Measurements from ENCODE around the gene CSF3R. TPM values are rescaled to one million over a fixed set of nuclear protein-coding genes. Genes with fewer than 3 reads are reported as not detected.
A peak's percentile ranks its signal among the peaks of the same experiment; 100 is the strongest.

CSF3R gene
- 1 to 10 TPM; 2.7 to 4.3 (median 3.2) TPM for polyA plus RNA-seq (ENCODE audit: insufficient read length in 4 of 4)

DNA sequence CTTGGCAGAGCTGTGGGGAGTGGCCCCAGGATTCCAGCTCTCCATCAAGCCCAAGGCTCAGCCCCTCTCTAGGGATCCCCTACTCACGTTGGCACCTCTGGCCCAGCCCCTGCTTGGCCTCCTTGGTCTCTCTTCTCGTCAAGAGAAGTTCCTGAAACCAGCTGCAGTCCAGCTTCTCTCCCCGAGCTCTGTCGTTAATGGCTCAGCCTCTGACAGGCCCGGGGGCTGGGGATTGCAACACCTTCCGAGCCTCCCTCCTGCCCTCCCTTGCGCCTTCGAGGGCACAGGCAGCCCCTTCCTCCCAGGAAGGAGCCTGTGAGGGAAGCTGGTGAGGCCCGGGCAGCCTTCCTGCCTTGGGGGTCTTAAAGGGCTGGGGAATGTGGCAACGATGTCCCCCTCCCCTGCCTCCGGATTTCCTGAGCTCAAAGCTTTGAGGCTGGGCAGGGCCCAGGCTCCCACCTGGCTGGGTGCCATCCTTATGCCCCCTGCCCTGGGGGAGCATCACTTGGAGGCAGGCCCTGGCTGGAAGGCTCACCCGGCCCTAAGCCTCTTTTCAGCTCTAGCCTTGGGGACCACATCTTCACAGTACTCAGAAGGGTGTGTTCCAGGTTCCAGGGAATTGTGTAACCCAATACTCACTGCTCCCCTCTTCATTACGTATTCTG lies at the start of gene CSF3R:
CSF3R (minus strand) TSS at position 190 of the 665 bp plus-strand sequence. CDS start 3,417 bp downstream, outside the sequence.
- DNase-seq (ENCODE audit: low read depth in 4 of 4, low spot score in 3 of 4) = no peak

DNA sequence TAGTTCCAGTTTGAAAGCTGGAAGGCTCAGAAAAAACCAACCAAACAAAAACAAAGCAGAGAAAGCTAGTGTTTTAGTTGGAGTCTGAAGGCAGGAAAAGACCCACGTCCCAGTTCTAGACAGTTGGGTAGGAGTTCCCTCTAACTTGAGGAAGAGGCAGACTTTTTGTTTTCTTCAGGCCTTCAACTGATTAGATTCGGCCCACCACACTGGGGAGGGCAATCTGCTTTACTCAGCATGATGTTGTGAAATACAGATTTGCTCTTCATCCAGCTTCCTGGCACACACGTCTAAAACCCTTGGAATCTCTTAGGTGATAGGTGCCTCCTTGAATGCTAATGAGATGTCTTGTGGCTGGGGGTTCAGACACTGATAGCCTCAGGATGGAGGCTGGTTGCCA lies 49.1 kb upstream of the CSF3R start:
- DNase-seq (ENCODE audit: low read depth in 4 of 4, low spot score in 3 of 4) = no peak

DNA sequence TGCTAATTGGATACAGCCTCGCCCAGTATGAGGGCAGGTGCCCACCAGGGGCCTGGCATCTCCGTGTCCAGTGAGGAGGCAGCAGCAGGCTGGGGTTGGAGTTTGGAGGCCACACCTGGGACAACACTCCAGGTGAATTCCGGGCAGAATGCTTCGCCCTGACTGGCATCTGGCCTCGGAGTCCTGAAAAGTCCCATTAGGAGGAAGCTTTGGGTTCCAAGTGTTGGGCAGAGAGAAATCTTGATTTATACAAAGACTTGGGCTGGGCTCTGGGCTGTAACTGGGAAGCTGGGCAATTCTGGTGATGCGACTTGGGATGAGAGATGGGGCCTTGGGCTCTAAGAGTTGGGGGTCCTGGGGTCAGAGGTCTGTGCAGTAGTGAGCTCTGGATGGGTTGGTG lies 48.1 kb upstream of the CSF3R start:
- no peak for DNase-seq (ENCODE audit: low read depth in 4 of 4, low spot score in 3 of 4)

DNA sequence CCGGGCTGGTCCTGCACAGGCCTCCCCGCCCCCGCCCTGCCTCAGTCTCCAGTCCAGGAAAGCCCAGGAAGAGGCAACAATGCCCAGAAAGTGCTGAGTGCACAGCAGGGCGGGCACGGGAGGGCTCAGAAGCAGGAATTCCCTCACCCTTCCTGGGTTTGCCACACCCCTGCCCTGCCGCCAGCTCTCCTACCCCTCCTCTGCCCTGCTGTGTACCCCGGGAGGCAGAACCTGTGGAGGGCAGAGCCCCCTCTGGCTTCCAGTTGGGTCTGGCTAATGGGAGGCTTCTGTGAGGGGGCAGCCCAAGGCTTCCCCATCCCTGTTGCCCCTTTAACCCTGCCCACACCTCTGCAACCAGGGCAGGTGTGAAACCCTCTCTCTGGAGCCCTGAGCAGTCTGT lies 47.5 kb upstream of the CSF3R start:
- DNase-seq (ENCODE audit: low read depth in 4 of 4, low spot score in 3 of 4) = no peak

DNA sequence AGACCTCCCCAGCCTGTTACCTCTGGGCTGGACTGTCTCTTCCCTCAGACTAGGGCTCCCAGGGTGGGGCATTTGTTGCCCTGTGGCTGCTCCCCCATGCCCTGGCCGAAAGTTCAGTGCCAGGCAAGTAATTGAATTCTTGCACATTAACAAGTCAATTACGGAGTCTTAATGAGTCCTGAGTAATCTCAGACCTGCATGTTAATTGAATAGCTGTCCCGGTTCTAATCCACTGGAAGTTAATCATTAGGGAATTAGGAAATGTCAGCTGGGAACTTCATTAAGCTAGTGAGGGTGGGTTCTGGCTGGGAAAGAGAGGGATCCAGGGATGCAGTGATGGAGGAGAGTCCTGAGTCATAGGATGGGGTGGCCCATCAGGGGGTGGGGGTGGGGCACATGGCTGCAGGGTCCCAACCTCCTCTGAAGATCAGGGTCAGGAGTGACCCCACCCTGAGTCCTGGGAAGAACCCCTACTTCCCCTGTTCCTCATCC lies 47.1 kb upstream of the CSF3R start:
- no peak for DNase-seq (ENCODE audit: low read depth in 4 of 4, low spot score in 3 of 4)

DNA sequence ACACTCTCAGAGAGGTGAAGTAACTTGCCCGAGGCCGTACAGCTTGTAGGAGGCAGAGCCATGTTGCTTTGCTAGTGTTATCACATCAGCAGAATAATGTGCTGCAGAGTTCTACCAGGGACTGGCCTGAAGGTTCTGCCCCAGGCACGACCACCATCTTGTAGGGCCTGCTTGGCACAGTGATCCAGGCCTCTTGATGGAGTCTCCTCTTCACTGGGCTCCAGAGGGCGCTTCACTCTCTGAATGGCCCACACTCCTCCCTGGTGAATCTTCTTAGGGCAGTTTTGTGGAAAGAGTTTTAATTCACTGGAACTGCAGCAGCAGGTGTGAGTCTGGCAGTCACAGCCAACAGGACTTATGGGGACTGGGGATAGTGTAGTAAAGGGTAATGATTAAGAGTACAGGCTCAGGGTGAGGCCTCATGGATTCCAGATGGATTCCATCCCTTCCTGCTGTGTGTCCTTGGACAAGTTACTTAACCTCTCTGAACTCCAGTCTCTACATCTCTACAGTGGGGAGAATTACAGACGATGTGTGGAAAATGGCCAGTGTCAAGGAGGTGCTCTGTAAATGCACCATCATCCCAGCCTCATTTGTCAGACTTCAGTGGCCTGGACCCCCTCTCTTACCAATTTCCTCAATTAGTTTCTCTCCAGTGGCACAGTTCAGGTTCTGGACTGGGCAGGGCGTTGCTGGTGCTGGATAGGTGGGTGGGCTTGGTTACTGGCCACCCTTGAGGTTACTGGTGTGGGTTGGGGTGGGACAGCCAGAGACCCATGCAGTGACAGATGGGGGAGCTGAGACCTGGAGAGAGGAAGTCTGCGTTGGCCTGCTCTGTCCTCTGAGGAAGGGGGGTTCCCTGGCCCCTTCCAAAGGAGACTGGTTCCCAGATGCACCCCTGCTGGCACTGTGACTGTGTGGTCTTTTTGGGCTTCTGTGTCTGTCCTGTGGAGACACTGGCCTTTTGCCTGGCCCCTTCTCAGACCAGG lies 45.9 kb upstream of the CSF3R start:
- DNase-seq (ENCODE audit: low read depth in 4 of 4, low spot score in 3 of 4) = no peak

DNA sequence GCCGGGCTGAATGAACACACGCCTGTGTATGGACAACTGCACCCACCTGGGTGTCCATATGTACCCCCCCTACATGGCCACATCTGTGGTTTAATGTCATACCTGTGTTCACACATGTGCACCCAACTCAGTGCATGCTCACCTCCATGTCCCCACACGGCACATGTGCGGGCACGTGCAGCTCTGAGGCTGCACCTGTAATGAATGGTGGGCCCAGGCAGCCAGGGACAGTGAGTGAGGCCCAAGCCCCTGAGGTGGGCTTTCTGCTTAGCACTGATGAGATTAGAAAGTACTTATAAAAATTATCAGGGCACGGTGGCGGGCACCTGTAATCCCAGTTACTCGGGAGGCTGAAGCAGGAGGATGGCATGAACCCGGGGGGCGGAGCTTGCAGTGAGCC lies 42.5 kb upstream of the CSF3R start:
- no peak for DNase-seq (ENCODE audit: low read depth in 4 of 4, low spot score in 3 of 4)

DNA sequence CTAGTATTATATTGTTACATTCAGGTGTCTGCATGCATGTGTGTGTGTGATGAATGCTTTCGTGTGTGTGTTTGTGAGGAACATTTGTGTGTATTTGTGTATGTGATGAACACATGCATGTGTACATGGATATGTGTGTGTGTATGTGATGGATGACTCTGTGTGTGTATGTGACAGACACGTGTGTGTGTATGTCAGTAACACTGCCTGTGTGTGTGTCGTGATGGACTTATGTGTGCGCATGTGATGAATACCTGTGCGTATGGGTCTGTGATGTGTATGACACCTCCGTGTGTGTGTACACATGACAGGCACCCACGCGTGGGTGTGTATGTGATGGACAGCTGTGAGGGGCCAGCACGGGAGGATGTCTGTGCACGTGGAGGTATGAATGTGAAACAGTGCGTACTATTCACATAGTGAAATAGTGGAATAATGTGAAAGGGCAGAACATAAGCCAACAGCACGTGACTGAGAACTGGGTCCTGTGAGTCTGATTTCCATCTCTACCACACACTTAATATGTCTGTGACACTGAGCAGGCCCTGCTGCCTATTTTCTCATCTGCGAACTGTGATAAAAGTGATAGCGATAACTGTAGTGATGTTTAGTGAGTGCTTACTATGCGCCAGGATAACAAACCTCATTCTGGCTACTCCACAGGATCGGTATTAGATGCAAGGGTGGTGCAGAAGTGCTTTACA lies 41.8 kb upstream of the CSF3R start:
- DNase-seq (ENCODE audit: low read depth in 4 of 4, low spot score in 3 of 4) = no peak

DNA sequence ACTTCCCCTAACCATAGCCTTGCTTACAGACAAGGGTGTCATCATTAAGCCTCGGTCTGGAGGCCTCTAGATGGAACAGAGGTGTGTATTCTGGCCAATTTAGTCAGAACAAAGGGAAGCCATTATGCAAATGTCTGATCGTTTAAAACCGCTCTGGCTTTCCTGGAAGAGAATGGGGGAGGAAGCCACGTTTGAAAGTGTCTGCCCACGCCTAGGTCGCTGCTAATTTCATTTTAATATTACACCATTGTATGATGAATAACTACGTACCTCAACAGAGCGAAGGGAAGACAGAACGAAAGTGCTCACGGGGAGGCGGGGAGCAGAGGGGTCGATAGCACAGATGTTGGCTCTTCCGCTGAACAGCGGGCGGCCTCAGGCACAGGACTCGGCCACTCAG lies 41.1 kb upstream of the CSF3R start:
- no peak for DNase-seq (ENCODE audit: low read depth in 4 of 4, low spot score in 3 of 4)

DNA sequence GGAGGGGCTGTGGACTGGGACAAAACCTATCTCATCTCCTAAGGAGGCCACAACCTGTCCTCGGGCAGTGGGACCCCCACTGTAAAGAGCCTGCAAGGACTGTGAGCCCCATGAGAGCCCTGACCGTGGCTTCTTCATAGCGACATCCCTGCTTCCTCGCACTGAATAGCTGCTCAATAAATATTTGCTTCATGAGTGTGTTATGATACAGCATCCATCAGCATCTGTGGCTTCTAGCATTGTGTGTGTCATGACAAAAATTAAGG lies 40.5 kb upstream of the CSF3R start:
- DNase-seq (ENCODE audit: low read depth in 4 of 4, low spot score in 3 of 4) = no peak

DNA sequence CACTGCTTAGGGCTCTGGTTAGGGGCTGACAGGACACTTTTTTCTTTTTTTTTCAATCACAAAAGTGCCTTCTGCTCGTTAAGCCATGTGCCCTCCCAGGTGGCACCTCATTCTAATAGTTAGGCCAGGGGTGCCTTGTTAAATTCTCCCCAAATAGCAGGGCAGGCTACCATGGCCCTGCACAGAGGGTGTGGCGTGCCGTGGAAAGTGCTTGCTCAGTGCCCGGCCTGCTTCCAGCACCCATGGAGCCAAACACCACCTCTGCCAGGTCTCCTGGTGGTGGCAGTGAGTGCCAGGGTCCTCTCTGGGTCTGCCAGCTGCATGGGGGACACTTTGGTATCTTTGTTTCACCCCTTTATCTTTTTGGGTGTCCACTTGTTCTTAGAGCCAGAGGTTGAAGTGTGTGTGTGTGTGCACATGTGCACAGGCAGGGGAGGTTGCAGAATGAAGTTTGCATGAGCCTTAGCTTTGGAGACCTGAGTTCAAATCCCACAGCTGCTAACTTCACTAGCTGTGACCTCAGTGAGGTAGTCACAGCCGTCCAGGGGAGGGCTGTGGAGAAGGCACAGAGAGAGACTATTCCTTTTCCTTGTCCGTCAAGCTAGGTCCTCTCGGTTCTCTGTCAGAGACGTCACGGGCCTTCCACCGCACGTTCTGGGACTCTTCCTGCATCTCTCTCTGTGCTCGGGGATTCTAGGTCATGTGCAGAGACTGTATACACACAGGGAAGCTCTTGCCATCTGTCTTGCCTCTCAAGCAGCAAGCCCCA lies 39.9 kb upstream of the CSF3R start:
- no peak for DNase-seq (ENCODE audit: low read depth in 4 of 4, low spot score in 3 of 4)

DNA sequence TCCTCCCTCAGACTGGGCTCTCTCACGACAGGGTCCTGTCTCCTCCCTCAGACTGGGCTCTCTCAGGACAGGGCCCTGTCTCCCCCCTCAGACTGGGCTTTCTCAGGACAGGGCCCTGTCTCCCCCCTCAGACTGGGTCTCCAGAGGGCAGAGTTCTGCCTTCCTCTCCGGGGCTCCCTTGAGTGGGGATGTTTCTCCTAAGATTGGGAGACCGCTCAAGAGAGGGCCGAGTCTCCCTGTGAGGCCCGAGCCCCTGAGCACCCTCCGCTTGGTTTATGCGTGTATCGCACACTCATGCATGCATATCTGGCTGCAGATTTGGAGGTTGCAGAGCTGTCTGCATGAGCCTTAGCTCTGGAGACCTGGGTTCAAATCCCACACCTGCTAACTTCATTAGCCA lies 39.3 kb upstream of the CSF3R start:
- DNase-seq (ENCODE audit: low read depth in 4 of 4, low spot score in 3 of 4) = no peak

DNA sequence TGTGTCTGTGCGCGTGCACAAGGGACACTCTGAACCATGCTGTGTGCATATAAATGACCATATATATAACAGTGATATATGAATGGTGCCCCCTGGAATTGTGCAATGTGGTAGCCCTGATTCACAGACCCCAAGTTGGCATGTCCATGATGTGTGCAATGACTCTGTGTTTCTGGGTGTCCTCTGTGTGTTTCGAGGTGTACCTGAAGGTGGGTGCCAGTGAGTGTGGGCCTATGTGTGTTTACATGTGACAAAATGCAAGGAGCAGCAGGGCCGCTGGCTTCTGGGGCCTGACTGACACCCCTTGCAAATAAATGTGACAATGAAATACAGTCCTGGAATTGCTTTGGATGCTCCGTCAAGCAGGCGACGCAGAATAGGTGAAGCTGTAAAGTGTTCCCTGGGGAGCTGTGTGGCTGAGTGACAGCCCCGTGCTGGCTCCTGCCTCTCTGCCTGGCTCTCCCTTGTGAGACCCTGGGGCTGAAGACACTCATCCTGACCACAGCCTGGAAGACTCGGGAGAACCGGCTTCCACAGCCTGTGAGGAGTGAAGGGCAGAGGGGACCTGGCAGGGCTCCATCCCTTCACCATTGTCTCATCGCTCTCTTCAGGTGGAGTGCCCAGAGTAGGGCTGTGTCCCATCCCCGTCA lies 38.2 kb upstream of the CSF3R start:
- no peak for DNase-seq (ENCODE audit: low read depth in 4 of 4, low spot score in 3 of 4)

DNA sequence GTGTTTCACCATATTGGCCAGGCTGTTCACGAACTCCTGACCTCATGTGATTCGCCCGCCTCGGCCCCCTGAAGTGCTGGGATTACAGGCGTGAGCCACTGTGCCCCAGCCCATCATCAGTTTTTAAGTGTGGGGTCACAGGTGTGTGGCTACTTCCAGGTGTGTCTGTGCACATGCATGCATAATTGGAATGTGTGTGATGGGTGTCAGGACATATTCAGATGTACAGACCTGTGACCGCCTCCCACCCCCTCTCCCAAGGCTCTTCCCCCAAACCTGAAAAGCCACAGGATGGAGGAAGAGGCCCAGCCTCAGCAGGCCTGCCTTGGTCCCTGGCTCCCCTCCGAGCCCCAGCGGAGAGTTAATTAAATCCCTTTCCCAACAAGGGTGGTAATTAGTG lies 37.3 kb upstream of the CSF3R start:
- no peak for DNase-seq (ENCODE audit: low read depth in 4 of 4, low spot score in 3 of 4)

DNA sequence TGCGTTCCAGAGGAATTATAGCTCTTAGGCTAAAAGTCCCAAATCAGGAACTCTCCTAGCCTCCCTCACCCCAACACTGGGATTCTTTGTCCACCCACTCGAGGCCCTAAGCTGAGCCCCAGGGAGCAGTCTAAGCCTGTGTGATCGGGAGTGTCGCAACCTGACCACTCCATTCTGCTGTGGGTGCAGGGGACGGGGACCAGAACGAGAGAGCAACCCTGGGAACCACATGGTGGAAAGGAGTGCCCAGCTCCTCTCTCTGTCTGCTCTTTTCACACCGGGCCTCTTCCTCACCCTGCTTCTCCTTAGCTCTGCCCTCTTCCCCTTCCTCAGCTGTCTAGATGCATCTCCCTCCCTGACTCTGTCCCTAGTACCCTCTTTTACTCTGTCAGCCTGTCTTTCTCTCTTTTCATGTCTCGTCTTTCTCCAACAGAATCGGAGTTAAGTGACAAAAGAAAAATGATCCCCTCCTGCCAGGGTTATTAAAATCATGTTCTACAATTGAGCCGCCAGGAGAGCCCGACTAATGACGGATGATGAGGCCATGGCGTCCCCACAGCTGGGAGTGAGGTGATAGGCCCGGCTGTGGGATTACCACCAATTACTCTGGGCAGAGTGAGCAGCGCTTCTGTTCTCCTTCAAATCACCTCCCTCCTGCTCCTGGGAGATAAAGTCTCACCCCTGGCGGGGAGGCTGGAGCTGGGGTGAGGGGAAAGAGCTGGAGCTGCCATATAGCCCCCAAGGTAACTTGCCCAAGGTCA lies 34.5 kb upstream of the CSF3R start:
- DNase-seq (ENCODE audit: low read depth in 4 of 4, low spot score in 3 of 4) = no peak

DNA sequence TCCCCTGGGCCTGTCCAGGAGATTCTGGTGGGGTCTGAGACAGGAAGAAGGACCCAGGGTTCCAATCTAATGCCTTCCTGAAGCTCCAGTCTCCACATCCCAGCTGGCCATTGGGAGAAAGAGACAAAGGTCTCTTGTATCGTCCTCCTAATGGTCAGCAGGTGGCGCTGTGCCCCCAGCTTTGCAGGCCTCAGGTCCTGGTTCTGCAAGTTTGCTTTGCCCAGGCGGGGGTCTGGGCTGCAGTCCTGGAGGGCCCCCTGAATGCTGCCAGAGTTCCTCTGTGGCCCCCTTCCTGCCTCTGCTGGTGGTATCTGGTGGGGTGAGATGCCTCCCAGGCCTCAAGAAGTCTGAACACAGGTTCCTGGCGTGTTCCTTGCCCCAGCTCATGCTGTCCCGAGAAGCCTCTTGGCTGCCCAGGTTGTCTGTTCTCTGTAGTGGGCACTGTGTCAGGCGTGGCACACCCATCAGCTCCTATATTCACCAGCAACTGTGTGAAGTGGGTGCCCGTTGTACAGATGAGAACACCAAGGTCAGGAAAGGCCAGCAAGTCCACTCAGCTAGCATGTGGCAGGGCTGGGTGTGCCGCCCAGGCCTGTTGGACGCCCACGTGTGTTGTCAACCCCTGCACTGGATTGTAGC lies 33.8 kb upstream of the CSF3R start:
- DNase-seq (ENCODE audit: low read depth in 4 of 4, low spot score in 3 of 4) = peak; percentile 28 to 40 (median 39)

DNA sequence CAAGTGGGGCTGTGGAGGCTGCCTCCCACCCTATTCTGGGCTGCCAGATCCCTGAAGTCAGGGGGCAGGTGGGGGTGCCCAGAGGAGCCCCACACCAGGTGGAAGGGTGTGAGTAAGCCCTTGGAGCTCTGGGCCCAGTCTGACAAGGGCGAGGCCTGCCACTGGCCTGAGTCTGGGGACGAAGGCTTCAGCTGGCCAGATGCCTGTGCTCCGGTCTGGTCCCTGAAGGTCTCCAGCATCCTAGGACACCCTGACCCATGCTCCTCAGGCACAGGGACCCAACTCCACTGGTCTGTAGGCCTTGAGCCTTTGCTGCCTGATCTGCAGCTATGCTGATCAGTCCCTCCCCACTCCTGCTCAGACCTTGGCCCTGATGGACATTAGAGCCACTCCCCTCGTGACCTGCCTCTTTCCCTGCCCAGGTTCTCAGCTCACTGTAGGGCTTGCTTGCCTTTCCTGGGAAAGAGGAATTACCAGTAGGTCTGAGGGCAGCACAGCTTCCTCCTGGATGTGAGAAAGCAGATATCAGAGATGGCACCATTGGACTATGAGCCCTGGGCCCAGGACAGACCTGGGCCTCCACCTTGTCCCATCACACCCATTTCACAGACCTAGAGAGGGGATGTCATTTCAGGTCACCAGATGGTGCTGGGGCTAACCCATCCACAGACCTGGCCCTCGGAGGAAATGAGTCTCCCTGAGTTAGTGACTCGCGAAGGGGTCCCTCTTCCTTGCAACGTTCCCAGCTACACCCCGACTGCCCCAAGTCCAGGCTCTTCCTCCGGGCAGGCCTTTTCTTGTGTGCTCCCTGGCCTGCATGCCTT lies 32.8 kb upstream of the CSF3R start:
- DNase-seq (ENCODE audit: low read depth in 4 of 4, low spot score in 3 of 4) = no peak

DNA sequence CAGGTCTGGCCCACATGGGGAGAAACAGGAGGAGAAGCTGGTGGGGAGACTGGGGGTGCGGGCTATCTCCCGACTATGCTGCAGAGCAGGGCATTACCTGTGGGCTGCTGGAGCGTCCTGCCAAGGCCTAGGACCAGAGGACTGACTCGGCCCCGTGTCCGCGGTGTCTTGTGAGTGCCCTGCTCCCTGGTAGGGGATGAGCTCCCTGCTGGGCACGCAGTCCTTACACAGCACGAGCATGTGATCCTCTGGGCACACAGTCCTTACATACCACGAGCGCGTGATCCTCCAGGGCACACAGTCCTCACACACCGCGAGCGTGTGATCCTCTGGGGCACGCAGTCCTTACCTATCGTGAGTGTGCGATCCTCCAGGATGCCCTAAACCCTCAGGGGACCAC lies 31.8 kb upstream of the CSF3R start:
- DNase-seq (ENCODE audit: low read depth in 4 of 4, low spot score in 3 of 4) = no peak
